NCI-H82 treated with DMSO at 0.1 percent for 48 hours (cell line): Measurements from ENCODE around the gene CLDN9.

ENCODE experiments used
- DNase-seq: peaks from one replicate; lab custom pipeline; 2025; ENCODE audit not compliant: unreplicated experiment; lab: John Stamatoyannopoulos, UW

Gene CLDN9

DNA sequence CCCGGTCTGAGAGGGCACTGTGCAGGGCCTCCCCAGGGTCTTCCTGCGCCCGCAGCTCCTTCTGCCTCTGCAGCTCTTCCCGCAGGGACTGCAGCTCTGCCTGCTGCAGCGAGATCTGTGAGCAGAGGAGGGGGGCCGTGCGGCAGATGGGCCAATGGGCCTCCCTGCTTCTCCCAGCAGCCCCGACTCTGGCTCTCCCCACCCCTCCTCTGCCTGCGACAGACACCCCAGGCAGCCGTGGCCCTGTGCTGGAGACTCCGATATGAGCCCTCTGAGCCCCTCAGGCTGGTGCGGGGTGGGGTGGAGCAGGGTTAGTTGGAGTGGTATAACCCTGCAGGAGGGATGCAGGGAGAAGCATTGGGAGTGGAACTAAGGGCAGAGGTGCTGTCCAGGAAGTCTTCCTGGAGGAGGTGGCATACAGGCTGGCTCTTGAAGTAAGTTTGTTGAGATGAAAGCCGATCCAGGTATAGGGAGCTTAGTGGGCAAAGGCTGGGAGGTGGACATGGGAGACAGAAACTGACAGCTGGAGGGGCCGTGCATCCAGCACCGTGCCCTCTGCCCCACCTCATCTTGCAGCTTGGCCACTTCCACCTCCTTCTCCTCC lies 16.1 kb downstream of the CLDN9 start:
- no peak for DNase-seq

DNA sequence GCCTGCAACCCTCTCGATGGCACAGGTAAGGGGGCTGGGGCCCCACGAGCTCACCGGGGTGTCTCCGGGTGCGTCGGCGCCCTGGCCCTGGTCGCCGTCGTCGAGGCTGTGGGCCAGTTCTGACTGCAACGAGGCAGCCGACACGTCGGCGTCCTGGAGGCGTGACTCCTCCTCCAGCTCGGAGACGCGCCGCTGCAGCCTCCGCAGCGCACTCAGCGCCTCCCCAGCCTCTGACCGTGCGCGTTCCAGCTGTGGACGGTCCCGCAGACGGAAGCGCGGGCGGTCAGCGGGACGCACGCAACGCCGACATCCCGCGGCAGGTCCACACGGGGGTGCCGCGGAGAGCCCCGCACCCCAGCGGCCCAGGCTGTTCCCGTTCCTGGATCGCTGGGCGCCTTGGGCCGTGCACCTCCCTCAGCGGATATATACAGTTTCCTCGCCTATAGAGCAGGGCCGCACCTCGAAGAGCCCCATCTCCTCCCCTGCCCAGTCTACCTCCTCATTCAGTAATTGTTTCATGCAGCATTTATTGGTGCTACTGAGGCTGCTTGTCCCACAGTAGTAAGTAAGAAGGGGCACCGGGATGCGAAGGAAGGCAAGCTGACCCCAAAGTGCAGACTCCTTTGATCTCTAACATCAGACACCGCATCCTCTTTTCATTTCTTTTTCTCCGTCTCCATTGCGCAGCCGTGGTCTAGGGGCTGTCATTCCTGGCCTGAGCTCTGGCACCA lies 16.9 kb downstream of the CLDN9 start:
- DNase-seq: no peak

DNA sequence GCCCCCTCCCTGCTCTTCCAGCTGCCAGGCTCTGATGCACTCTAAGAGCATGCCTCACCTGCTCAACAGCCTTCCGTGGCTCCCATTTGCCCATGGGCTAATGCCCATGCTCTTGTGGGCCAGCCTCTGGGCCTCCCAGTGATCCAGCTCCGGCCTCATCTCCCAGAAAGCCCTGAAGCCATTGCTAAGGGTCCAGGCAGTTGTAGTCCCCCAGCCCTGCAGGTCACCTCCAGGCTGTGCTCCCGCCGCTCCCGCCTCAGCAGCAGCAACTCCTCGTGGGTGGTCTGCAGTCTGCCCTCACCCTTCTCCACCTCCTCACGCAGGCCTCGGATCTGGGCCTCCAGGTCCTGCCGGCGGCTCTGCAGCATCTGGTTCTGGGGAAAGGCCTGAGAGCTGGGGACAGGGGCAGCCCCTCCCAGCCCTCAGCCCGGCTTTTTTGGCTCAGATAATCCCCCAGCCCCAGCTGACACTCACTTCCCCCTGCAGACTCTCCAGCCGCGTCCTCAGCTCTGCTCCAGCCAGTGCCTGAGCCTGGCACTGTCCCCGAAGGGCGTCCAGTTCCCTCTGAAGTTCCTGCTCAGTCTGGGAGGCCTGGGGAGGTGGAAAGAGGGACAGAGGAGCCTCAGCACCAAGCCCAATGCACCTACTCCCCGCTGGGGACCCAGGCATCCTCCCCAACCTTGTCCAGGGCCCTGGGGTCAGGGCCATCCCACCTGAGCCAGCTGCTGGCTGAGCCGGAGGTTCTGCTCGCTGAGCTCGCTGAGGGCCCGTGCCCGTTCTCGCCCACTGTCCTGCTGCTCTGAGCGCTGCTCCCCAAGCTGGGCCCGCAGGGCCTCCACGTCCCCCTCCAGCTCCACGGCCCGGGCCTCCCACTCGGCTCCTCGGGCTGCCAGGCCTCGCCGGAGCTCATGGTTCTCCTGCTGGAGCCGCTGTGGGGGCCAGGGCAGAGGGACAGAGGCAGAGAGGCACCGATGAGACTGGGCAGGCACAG lies 17.8 kb downstream of the CLDN9 start:
- DNase-seq: no peak

DNA sequence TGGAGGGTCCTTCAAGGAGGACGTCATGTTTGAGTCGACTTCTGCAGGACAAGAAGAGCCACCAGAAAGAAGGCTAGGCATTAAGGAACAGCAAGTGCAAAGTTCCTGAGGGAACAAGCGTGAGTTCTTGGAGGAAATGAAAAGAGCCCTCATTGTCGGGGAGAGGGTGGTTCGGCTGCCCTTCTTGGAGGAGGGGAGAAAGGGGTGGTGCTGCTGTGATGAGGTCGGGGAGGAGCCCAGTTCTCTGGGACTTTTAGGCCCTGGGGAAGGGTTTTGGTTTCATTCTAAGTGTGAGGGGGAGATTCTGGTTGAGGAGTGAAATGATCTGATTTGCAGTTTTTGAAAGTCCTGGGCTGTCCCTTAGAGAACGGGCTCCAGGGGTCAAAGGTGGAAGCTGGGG lies 19.9 kb downstream of the CLDN9 start:
- no peak for DNase-seq

DNA sequence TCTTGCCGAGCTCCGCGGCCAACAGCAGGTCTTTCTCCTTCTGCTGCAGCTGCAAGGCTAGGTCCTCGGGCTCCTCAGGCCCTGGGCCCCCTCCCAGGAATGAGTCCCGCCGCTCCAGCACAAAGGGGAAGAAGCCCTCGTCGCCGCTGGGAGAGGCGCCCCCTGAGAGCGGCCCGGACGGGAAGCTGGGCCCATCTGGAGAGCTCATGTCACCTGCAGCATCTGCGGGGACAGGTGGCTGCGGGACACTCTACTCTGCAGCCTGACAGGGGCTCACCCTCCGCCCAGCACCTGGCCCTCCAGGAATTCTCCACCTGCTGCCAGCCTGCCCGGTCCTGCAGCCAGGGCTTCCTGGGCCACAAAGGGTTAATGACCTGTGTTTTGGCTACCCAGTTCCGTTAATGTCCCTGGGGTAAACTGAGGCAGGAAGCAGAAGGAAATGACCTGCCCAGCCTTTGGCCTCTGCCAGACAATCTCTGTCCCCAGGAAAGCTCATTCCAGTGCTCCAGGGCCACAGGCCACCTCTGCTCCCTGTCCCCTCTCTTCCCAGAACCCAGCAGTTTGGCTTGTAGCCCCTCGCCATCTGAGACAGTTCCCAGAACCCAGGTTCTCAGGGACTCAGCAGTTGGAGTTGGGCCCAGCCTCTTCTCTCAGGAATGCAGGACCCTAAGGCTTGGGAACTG lies 22.7 kb downstream of the CLDN9 start:
- no peak for DNase-seq

DNA sequence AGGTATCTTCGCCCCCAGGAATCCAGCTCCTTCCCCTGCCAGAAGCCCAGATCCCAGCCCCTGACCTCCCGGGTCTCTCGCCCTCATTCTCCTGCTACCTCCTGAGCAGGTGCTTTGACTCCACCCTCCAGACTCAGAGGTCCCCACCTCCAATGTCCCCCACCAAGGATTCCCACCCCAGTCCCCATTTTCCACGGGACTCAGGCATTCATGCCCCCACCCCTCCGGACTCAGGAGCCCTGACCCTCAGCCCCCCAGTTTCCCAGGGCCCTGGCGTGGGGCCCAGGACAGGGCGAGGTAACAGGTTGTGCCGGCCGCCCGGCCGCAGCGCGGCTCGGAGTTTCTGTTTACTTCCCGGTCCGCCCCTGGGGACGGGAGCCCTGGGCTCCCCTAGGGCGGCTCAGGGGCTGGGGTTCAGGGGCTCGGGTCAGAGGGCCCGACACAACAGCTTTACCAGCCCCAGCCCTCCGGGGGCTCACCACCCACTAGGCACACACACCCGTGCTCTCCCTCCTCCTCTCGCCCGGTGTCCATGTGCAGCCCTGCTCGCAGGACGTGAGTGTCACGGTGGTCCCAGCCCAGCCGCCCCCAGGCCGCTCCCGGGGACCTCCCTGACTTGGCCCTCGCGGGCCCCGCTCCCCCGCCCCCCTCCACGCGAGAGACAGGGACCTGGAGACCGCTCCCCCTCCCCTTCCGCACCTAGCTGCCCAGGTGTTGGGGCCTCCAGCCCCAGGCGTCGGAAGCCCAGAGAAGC lies 23.4 kb downstream of the CLDN9 start:
- DNase-seq: no peak

DNA sequence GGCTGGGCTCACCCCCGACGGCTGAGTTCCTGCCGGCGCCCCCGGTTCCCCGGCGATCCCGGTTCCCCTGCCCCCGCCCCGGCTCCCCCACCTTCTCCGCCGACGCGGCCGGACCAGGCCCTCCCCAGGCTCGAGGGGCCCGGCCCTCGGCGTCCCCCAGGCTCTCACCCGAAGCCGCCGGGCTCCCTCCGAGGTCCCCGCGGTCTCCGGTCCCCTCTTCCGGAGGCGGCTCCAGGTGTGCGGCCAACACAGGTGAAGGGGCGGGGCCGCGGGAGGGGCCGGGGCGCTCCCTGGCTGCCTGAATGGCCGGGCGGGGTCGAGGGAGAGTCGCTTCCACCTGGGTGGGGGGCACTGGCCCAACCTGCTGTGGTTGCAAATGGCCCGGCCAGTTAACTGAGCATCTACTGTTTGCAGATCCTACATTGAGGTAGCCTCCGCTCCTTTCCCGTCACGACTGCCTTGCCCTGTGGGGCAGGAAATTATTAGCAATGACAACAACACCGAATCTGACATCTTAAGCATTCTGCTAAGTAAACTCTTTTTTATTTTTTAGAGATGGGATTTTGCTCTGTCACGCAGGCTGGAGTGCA lies 24.1 kb downstream of the CLDN9 start, which contains the start of gene BICDL2:
TSS of gene BICDL2 (minus strand) at position 219 of the 590 bp plus-strand sequence. CDS start 1,448 bp downstream, outside the sequence.
- no peak for DNase-seq

DNA sequence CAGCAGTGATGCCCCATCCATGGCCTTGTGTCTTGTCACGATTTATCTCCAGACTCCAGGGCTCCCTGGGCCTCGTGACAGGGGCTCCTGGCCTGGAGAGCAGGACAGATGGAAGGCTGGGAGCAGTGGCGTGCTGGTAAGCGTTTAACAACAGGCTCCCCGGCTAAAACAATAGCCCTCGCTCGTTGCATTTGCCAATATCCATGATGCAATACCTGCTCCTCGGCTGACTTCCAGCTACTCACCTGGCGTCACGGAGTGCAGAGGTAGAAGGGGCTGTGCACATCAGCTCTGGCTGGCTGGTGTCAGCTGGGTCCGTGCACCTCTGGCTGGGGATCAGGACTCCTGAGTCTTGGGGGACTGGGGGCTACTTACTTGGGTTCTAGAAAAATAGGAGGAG lies 25.5 kb downstream of the CLDN9 start:
- DNase-seq: no peak

DNA sequence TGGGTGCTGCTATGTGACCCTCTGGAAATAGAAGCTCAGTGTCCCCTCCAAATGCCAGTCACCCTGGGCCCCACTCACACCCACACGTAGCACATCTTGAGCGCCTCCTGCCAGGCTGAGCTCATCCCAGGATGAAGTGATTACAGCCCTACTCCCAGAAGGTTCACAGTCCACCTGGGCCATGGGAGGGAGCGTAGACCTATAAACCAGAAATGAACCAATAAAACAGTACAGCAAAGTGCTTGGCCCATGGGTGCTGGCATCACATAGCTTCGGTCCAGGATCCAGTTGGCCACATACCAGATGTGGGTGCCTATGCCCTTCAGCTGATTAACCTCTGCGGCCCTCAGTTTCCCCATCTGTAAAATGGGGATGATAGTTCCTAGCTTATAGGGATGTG lies 26.2 kb downstream of the CLDN9 start:
- DNase-seq: no peak

DNA sequence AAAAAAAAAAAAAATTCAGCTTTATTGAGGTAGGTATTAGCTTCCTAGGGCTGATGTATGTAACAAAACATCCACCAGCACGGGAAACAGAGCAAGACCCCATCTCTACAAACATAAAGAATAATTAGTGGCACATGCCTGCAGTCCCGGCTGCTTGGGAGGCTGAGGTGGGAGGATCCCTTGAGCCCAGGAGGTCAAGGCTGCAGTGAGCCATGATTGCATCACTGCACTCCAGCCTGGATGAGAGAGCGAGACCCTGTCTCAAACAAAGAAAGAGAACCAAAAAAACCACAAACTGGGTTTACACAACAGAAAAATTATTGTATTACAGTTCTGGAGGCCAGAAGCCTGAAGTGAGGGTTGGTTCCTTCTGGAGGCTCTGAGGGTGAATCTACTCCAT lies 29.7 kb downstream of the CLDN9 start:
- no peak for DNase-seq

DNA sequence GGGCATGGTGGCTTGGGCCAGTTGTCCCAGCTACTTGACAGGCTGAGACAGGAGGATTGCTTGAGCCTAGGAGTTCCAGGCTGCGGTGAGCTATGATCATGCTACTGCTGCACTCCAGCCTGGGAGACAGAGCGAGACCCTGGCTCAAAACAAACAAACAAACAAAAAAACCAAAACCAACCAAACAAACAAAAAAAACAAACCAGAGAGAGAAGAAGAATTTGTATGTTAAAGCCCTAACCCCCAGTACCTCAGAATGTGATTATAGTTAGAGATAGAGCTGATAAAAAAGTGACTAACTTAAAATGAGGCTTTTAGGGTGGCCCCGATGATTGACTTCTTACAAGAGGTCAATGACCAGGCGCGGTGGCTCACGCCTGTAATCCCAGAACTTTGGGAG lies 32.0 kb downstream of the CLDN9 start:
- no peak for DNase-seq

DNA sequence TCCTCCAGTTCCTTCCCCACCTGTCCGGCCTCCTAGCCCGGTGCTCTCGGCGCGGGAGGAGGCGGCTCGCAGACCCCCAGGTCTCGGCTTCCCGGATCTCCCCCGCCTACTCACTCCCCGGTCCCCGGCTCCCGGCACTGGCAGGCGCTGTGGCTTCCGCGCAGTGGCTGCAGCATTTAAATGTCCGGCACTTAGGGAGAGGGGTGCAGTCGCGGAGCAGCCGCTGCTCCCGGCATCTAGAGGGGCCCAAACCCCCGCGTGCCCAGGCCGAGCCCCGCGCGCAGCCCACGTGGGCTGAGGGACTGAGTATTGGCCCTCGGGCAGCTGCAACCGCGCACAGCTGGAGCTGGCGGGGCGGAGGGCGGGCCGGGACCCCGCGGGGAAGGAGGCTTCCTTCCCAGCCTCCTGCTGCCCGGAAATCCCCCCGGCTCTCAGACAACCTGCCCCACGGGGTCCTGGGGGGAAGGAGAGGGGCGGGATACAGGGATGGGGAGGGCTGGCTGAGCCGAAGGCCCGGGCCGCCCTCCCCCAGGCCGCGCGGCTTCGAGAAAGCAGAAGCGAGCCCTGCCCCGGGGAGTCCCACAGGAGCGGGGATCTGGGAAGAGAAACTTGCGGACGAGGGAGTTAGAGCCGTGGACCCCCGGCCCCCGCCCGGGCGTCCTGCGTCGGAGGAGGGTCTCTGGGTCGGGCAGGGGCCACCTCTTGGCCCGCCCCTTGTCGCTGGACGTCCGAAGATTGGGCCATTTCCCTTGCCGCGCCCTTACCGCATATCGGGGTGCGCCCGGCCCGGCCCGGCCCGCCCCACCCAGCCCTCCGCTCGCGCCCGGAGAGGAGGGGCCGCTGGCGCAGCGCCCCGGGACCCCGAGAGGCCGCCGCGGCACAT lies 33.3 kb downstream of the CLDN9 start, which contains the start of gene MMP25:
TSS of gene MMP25 (plus strand) at position 804 of the 883 bp plus-strand sequence. CDS start 357 bp downstream, outside the sequence.
- no peak for DNase-seq

DNA sequence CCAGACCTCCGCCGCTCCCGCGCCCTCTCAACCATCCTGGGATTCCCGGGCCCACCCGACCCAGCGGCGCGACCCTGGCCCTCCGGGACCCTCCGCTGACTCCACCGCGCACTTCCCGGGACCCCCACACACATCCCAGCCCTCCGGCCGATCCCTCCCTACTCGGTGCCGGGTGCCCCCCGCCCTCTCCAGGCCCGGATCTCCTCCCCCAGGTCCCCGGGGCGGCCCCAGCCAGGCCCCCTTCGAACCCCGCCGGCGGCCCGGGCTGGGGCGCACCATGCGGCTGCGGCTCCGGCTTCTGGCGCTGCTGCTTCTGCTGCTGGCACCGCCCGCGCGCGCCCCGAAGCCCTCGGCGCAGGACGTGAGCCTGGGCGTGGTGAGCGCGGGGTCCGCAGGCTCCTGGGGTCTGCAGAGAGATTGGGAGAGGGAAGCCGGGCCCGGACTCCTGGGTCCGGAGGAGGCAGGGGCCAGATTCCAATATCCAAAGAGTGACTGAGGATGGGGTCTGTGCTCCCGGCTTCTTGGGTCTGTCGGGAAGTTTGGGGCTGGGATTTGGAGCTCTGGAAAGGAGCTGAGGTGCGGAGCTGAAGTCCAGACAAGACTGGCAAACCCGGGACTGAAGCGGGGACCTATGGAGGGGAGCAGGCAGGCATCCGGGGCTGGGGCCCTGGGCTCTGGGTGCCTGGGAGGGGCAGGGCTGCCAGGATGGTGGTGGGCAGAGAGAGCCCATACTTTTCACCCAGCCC lies 34.1 kb downstream of the CLDN9 start:
- DNase-seq: no peak

DNA sequence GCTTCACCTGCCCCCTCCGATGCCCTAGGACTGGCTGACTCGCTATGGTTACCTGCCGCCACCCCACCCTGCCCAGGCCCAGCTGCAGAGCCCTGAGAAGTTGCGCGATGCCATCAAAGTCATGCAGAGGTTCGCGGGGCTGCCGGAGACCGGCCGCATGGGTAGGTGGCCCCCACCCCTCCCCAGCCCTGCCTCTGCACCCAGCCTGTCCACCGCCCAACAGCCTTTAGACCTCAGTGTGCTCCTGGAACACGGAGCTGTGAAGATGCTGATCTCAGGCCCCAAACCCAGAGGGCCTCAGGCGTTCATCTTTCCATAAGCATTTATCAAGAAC lies 34.6 kb downstream of the CLDN9 start:
- no peak for DNase-seq

DNA sequence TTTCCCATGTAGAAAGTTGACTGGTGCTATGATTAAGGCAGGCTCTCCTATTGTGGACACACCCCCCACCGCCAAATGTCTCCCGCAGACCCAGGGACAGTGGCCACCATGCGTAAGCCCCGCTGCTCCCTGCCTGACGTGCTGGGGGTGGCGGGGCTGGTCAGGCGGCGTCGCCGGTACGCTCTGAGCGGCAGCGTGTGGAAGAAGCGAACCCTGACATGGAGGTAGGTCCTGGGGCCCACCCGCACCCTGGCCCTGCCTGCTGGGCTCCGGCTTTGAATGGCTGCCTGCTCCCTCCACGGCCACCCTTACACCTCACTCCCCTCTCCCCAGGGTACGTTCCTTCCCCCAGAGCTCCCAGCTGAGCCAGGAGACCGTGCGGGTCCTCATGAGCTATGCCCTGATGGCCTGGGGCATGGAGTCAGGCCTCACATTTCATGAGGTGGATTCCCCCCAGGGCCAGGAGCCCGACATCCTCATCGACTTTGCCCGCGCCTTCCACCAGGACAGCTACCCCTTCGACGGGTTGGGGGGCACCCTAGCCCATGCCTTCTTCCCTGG lies 37.3 kb downstream of the CLDN9 start:
- no peak for DNase-seq

DNA sequence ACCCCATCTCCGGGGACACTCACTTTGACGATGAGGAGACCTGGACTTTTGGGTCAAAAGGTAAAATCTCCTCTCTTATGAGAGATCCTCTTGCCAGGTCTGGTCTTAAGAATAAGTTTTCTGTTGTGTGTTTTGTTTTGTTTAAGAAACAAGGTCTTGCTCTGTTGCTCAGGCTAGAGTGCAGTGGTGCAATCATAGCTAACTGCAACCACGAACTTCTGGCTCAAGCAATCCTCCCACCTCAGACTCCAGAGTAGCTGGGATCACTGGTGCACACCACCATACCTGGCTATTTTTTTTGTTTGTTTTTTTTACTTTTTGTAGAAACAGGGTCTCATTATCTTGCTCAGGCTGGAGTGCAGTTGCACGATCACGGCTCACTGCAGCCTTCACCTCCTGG lies 37.8 kb downstream of the CLDN9 start:
- no peak for DNase-seq

DNA sequence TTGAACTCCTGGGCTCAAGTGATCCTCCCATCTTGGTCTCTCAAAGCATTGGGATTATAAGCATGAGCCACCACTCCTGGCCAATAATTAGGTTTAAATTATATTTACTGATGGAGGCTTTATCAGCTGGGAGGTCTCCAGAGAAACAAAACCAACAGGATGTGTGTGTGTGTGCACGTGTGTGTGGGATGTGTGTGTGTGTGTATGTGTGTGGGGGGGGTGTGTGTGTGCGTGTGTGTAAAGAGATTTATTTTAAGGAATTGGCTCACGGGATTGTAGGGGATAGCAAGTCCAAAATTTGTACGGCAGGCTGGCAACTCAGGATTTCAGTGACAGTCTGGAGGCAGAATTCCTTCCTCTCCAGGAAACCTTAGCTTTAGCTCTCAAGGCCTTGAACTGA lies 38.3 kb downstream of the CLDN9 start:
- no peak for DNase-seq

DNA sequence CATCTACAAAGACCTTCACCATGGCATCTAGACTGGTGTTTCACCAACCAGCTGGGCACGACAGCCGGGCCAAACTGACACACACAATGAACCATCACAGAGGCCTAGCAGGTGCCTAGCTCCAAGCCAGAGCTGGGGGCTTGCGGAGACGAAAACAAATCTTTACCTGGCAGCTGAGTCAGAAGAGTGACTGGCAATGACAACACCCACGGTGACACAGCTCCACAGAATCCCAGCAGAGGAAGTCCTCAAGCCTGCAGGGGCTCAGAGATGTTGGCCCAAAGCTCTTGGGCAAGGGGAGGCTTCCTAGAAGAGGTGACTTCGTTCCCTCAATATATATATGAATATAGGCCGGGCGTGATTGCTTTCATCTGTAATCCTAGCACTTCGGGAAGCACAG lies 38.8 kb downstream of the CLDN9 start:
- DNase-seq: no peak
